ENCODE data around the gene UBE3B. TPM values are rescaled to one million over a fixed set of nuclear protein-coding genes. Genes with fewer than 3 reads are reported as not detected.
A peak's percentile ranks its signal among the peaks of the same experiment; 100 is the strongest.

The UBE3B gene
- total and polyA plus RNA-seq, 4 donors: 10.0 to 58.9 (median 26.8) TPM

- no peak for TF ChIP-seq CTCF (IDR thresholded peaks at IDR 0.05; ENCODE audit: control extremely low read depth, extremely low read depth)
- H3K4me3 ChIP-seq: no peak overlapping the region
- H3K36me3 ChIP-seq (ENCODE audit: control insufficient read depth in 4 of 4, insufficient read depth in 4 of 4, low read length in 4 of 4): peaks cover 13 to 57% (median 24%) of the 10 kb centered on the region in 4 donors
- no peak for ATAC-seq (ENCODE audit: insufficient read depth, low FRiP score)
- no peak overlapping the region for H3K27ac ChIP-seq (ENCODE audit: low read depth in 1 of 2, low read length in 1 of 2)
- H3K9ac ChIP-seq (ENCODE audit: insufficient read depth in 1 of 2, low read length in 2 of 2): no peak overlapping the region
- H3K4me1 ChIP-seq (ENCODE audit: control insufficient read depth in 5 of 5, insufficient read depth in 5 of 5, low read length in 5 of 5): peaks cover 0 to 8% (median 0%) of the 10 kb centered on the region in 5 donors
- no peaks in the 10 kb centered on the region for H3K9me3 ChIP-seq (ENCODE audit: control insufficient read depth in 4 of 4, insufficient read depth in 3 of 4, low read length in 3 of 4)
- WGBS, 2 donors: 80 to 93% methylated on average over 2 of the region's 2 CpGs
- H3K27me3 ChIP-seq (ENCODE audit: control insufficient read depth in 3 of 3, insufficient read depth in 3 of 3, low read length in 2 of 3): no peaks in the 10 kb centered on the region
- no peak for DNase-seq
These were observed 54.0 kb downstream of the UBE3B start for GRCh38 chr12:109531411-109531810.

GRCh38 chr12:109532721-109533486 lies 55.5 kb downstream of the UBE3B start:
- DNase-seq: no peak
- peak; percentile 7 for ATAC-seq (ENCODE audit: insufficient read depth, low FRiP score)
- peaks cover 7 to 50% (median 21%) of the 10 kb centered on the region in 4 donors for H3K36me3 ChIP-seq (ENCODE audit: control insufficient read depth in 4 of 4, insufficient read depth in 4 of 4, low read length in 4 of 4)

GRCh38 chr12:109533487-109533740 lies 56.0 kb downstream of the UBE3B start:
- ATAC-seq (ENCODE audit: insufficient read depth, low FRiP score) (no peak), DNase-seq (no peak)
- Histone ChIP-seq H3K9ac (ENCODE audit: insufficient read depth in 1 of 2, low read length in 2 of 2) (no peak overlapping the region), H3K36me3 (ENCODE audit: control insufficient read depth in 4 of 4, insufficient read depth in 4 of 4, low read length in 4 of 4) (peaks cover 7 to 47% (median 20%) of the 10 kb centered on the region in 4 donors), H3K4me3 (no peak overlapping the region), H3K4me1 (ENCODE audit: control insufficient read depth in 5 of 5, insufficient read depth in 5 of 5, low read length in 5 of 5) (peaks cover 0 to 12% (median 0%) of the 10 kb centered on the region in 5 donors), H3K27me3 (ENCODE audit: control insufficient read depth in 3 of 3, insufficient read depth in 3 of 3, low read length in 2 of 3) (no peaks in the 10 kb centered on the region), H3K27ac (ENCODE audit: low read depth in 1 of 2, low read length in 1 of 2) (no peak overlapping the region), H3K9me3 (ENCODE audit: control insufficient read depth in 4 of 4, insufficient read depth in 3 of 4, low read length in 3 of 4) (no peaks in the 10 kb centered on the region)
- WGBS, 2 donors: 95 to 97% methylated on average over 8 of the region's 8 CpGs
- TF ChIP-seq CTCF (IDR thresholded peaks at IDR 0.05; ENCODE audit: control extremely low read depth, extremely low read depth): no peak

More at GRCh38 chr12:109532721-109533486, 55.5 kb downstream of the UBE3B start:
- Histone ChIP-seq H3K27ac (ENCODE audit: low read depth in 1 of 2, low read length in 1 of 2) (no peak overlapping the region), H3K9me3 (ENCODE audit: control insufficient read depth in 4 of 4, insufficient read depth in 3 of 4, low read length in 3 of 4) (no peaks in the 10 kb centered on the region), H3K4me1 (ENCODE audit: control insufficient read depth in 5 of 5, insufficient read depth in 5 of 5, low read length in 5 of 5) (peaks cover 0 to 8% (median 0%) of the 10 kb centered on the region in 5 donors), H3K9ac (ENCODE audit: insufficient read depth in 1 of 2, low read length in 2 of 2) (no peak overlapping the region), H3K4me3 (no peak overlapping the region), H3K27me3 (ENCODE audit: control insufficient read depth in 3 of 3, insufficient read depth in 3 of 3, low read length in 2 of 3) (no peaks in the 10 kb centered on the region)
- WGBS, 2 donors: 92% methylated on average over 24 of the region's 24 CpGs
- TF ChIP-seq CTCF (IDR thresholded peaks at IDR 0.05; ENCODE audit: control extremely low read depth, extremely low read depth): no peak
